ENCODE data around the gene FSIP1. TPM values are rescaled to one million over a fixed set of nuclear protein-coding genes. Genes with fewer than 3 reads are reported as not detected.

Gene FSIP1
- total and polyA plus RNA-seq, 9 of the 15 experiments (the other 6 are each of a cell fraction or from before 2014, with no cell fraction given): 0.07 to 0.51 (median 0.29) TPM

GRCh38 chr15:39741258-39741657 is 41.4 kb downstream of the FSIP1 start:
- no peaks in the 10 kb centered on the region for H4K20me1 ChIP-seq (replicated peaks; ENCODE audit: control insufficient read depth, insufficient read depth, low read length)
- no peaks in the 10 kb centered on the region for H3K9me1 ChIP-seq (ENCODE audit: control insufficient read depth, insufficient read depth, low read length)
- TF ChIP-seq ZNF408 (CRISPR knock-in tag; IDR thresholded peaks at IDR 0.05; ENCODE audit: low read depth) (no peak), ILF3 (IDR thresholded peaks at IDR 0.05; ENCODE audit: borderline replicate concordance) (no peak), PHTF2 (CRISPR knock-in tag; IDR thresholded peaks at IDR 0.05) (no peak), ID3 (CRISPR knock-in tag; IDR thresholded peaks at IDR 0.05) (no peak), ID3 (tag; IDR thresholded peaks at IDR 0.05) (no peak), DEAF1 (CRISPR knock-in tag; IDR thresholded peaks at IDR 0.05) (no peak), STAG1 (CRISPR knock-in tag; IDR thresholded peaks at IDR 0.05; ENCODE audit: borderline replicate concordance) (no peak), NCOA6 (IDR thresholded peaks at IDR 0.05) (no peak)
- in situ Hi-C loops (cut with MboI) (no loop called here), intact Hi-C loops (cut with micrococcal nuclease) (no loop called here)
- BruUV-seq (replicated peaks): no TSS peak
- ChIA-PET POLR2A (interaction anchor here (0.7 kb wide), 1 partner anchor 34 kb away, joined by 3 read pairs; no protein-coding TSS in a partner anchor), CTCF (ENCODE audit: low intra/inter-chr PET ratio) (no interaction called here)
- no peak overlapping the region for H3K27ac ChIP-seq (ENCODE audit: extremely low read depth, low read depth, low read length)
- H3K27me3 ChIP-seq (ENCODE audit: control insufficient read depth in 2 of 2, insufficient read depth in 2 of 2, low read length in 2 of 2): peaks cover 0 to 4% of the 10 kb centered on the region in 2 experiments; a peak in 1 of 5 replicates
- no peaks in the 10 kb centered on the region for H3K9me3 ChIP-seq (replicated peaks; ENCODE audit: control insufficient read depth, insufficient read depth, low read depth, low read length)
- DNase-seq (ENCODE audit: extremely low read depth in 1 of 4, low spot score in 3 of 4): no peak
- no peaks in the 10 kb centered on the region for H3K79me2 ChIP-seq (ENCODE audit: control insufficient read depth, insufficient read depth, low read length)
- no peak overlapping the region for H3K9ac ChIP-seq (ENCODE audit: insufficient read depth in 1 of 2, low read depth in 2 of 2, low read length in 2 of 2)
- no peaks in the 10 kb centered on the region for H3K36me3 ChIP-seq (ENCODE audit: control insufficient read depth, insufficient read depth, low read length)
- H2AFZ ChIP-seq (ENCODE audit: low read depth, low read length): no peak overlapping the region
- H3K4me1 ChIP-seq (replicated peaks in 1 of 2; ENCODE audit: control insufficient read depth in 2 of 2, insufficient read depth in 2 of 2, low read length in 2 of 2): no peaks in the 10 kb centered on the region; a peak in 2 of 5 replicates
- no peak overlapping the region for H3K4me2 ChIP-seq (ENCODE audit: insufficient read depth, low read length)
- no peak overlapping the region for H3K4me3 ChIP-seq
- no peak for ATAC-seq
- FAIRE-seq: peak; percentile 23

Data from K562 (cell line).